GM23338 (cell line): ENCODE results near the gene SNTG2. TPM values are rescaled to one million over a fixed set of nuclear protein-coding genes. Genes with fewer than 3 reads are reported as not detected.

Source experiments
- CTCF ChIP-seq, 2 experiments: fragments of 200-600 bp in 1 of 2; sonication (generic) in 1 of 2; conservative IDR thresholded peaks; 2 replicates each; pipeline versions ENCODE4 v1.5.1 to v1.6.1; 2016 to 2017; ENCODE audit warnings: antibody characterized with exemption in 2 of 2, low read depth in 2 of 2, mild to moderate bottlenecking in 2 of 2, moderate library complexity in 1 of 2
- ETS1 ChIP-seq: IDR thresholded peaks from 2 replicates; pipeline ENCODE4 v1.6.1; 2016; ENCODE audit warnings: antibody characterized with exemption
- EZH2 ChIP-seq: fragments of 200-600 bp; sonication (generic); IDR thresholded peaks from one replicate; pipeline ENCODE4 v1.8.0; 2017; ENCODE audit warnings: antibody characterized with exemption, mild to moderate bottlenecking, low read depth; ENCODE audit not compliant: unreplicated experiment
- EZH2phosphoT487 ChIP-seq: fragments of 200-600 bp; sonication (generic); IDR thresholded peaks from one replicate; pipeline ENCODE4 v1.8.1; 2018; ENCODE audit warnings: antibody characterized with exemption; ENCODE audit not compliant: unreplicated experiment
- JUNB ChIP-seq: IDR thresholded peaks from one replicate; pipeline ENCODE4 v1.6.1; 2016; ENCODE audit warnings: antibody characterized with exemption; ENCODE audit not compliant: unreplicated experiment
- NANOG ChIP-seq: IDR thresholded peaks from 2 replicates; pipeline ENCODE4 v1.6.1; 2016; ENCODE audit warnings: antibody characterized with exemption, borderline replicate concordance
- REST ChIP-seq: IDR thresholded peaks from one replicate; pipeline ENCODE4 v1.6.1; 2018; ENCODE audit warnings: antibody characterized with exemption; ENCODE audit not compliant: unreplicated experiment
- STAT1 ChIP-seq: IDR thresholded peaks from one replicate; pipeline ENCODE4 v1.6.1; 2016; ENCODE audit warnings: antibody characterized with exemption; ENCODE audit not compliant: unreplicated experiment
- ZNF331 ChIP-seq: fragments of 250-450 bp; sonication (Bioruptor Pico); IDR thresholded peaks from 2 replicates; pipeline ENCODE4 v1.5.0; 2020; ENCODE audit warnings: low read depth, mild to moderate bottlenecking, moderate library complexity
- ZNF462 ChIP-seq: fragments of 250-450 bp; sonication (Bioruptor Pico); IDR thresholded peaks from 2 replicates; pipeline ENCODE4 v1.5.0; 2020; ENCODE audit warnings: mild to moderate bottlenecking, moderate library complexity
- polyA plus RNA-seq: library from polyadenylated mRNA; unstranded; fragments of >200 nt; fragmentation: Nextera tagmentation; extraction: Ambion mirVana; gene quantifications from 2 replicates; pipeline ENCODE4 v1.2.1, GENCODE V29; 2016
- total RNA-seq: library from RNA; depleted of rRNA; stranded (reverse); fragments of >200 nt; shearing (Covaris generic); gene quantifications from 2 replicates; pipeline ENCODE4 v1.2.3, GENCODE V29; 2014

The SNTG2 gene
- total and polyA plus RNA-seq, 2 experiments from 2014 or later: 27.5 to 60.4 TPM

GRCh38 chr2:941871-942270 is 8.8 kb upstream of the SNTG2 start (continued):
- TF ChIP-seq ZNF462 (CRISPR knock-in tag) (no peak), EZH2phosphoT487 (no peak), ETS1 (no peak), EZH2 (no peak), CTCF (conservative IDR thresholded peaks at IDR 0.05; ENCODE audit: low read depth in 2 of 2) (no peak), REST (no peak), JUNB (no peak), STAT1 (no peak), ZNF331 (CRISPR knock-in tag) (no peak), NANOG (no peak)
